Parathyroid adenoma (tissue), 2 donors: ENCODE results near the gene MYOF.
"Not testable (repeated sequence)": the region's sequence is repeated elsewhere in the genome, so short reads cannot be mapped to it uniquely, and the experiment has no call there.

Source experiments
- H2AFZ ChIP-seq: fragments of 300-600 bp; sonication (generic); one replicate; pipeline ENCODE4 v1.7.0; 2017; ENCODE audit warnings: antibody characterized with exemption, mild to moderate bottlenecking
- H3K27ac ChIP-seq: fragments of 300-600 bp; sonication (generic); one replicate; pipeline ENCODE4 v1.7.0; 2017
- H3K27me3 ChIP-seq: fragments of 300-600 bp; sonication (generic); one replicate; pipeline ENCODE4 v1.7.0; 2017; ENCODE audit warnings: low read length; ENCODE audit not compliant: control insufficient read depth, insufficient read depth
- H3K36me3 ChIP-seq: fragments of 300-600 bp; sonication (generic); one replicate; pipeline ENCODE4 v1.7.0; 2017; ENCODE audit warnings: low read length; ENCODE audit not compliant: control insufficient read depth, insufficient read depth
- H3K4me1 ChIP-seq: fragments of 300-600 bp; sonication (generic); one replicate; pipeline ENCODE4 v1.7.0; 2017; ENCODE audit warnings: control low read depth
- H3K4me2 ChIP-seq: fragments of 300-600 bp; sonication (generic); one replicate; pipeline ENCODE4 v1.7.0; 2017; ENCODE audit warnings: low read length
- H3K4me3 ChIP-seq: fragments of 300-600 bp; sonication (generic); one replicate; pipeline ENCODE4 v1.7.0; 2017; ENCODE audit warnings: low read depth, low read length
- H3K79me2 ChIP-seq: fragments of 300-600 bp; sonication (generic); one replicate; pipeline ENCODE4 v1.7.0; 2017; ENCODE audit warnings: control low read depth
- H3K9ac ChIP-seq: fragments of 300-600 bp; sonication (generic); one replicate; pipeline ENCODE4 v1.7.0; 2017; ENCODE audit warnings: mild to moderate bottlenecking
- H3K9me3 ChIP-seq: fragments of 300-600 bp; sonication (generic); one replicate; pipeline ENCODE4 v1.7.0; 2017; ENCODE audit warnings: low read length; ENCODE audit not compliant: control insufficient read depth
- TF ChIP-seq, protein P1 (sequence below): fragments of 300-600 bp; sonication (generic); IDR thresholded peaks from one replicate; pipeline ENCODE4 v1.7.0; 2017; ENCODE audit warnings: antibody characterized with exemption, mild to moderate bottlenecking
- donor health status: primary hyperparathyroidism.

The MYOF gene

DNA sequence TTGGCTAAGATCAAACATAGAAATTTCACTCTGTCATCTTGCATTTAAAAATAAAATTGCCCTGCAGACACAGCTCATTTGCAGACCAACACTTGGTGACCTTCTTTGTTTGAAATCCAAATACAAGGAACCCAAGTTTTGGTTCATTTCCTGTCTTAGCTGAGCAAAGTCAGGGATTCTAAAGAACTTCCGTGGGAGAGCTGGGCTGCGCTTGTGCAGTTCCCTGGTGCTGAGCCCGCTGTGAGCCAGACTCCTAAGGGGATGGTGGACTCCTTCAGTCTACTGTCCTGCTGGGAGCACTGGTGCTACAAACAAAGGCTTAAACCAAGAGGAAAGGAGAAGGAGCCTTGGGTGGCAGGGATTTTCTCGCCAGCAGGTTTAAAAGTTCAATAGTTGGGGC is 60.0 kb downstream of the MYOF start:
- Histone ChIP-seq H3K9ac (no peak overlapping the region), H3K4me2 (no peak overlapping the region), H3K4me3 (no peak overlapping the region), H3K27ac (peak overlapping the region; percentile 69), H3K4me1 (peaks cover 52% of the 10 kb centered on the region), H2AFZ (peak overlapping the region; percentile 17), H3K27me3 (no peaks in the 10 kb centered on the region), H3K9me3 (no peaks in the 10 kb centered on the region), H3K79me2 (no peaks in the 10 kb centered on the region), H3K36me3 (no peaks in the 10 kb centered on the region)
- TF ChIP-seq, protein P1, sequence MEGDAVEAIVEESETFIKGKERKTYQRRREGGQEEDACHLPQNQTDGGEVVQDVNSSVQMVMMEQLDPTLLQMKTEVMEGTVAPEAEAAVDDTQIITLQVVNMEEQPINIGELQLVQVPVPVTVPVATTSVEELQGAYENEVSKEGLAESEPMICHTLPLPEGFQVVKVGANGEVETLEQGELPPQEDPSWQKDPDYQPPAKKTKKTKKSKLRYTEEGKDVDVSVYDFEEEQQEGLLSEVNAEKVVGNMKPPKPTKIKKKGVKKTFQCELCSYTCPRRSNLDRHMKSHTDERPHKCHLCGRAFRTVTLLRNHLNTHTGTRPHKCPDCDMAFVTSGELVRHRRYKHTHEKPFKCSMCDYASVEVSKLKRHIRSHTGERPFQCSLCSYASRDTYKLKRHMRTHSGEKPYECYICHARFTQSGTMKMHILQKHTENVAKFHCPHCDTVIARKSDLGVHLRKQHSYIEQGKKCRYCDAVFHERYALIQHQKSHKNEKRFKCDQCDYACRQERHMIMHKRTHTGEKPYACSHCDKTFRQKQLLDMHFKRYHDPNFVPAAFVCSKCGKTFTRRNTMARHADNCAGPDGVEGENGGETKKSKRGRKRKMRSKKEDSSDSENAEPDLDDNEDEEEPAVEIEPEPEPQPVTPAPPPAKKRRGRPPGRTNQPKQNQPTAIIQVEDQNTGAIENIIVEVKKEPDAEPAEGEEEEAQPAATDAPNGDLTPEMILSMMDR, result no peak

- no peaks in the 10 kb centered on the region for H3K79me2 ChIP-seq
- H3K4me3 ChIP-seq, result no peak overlapping the region
- peak overlapping the region; percentile 17 for H2AFZ ChIP-seq
- H3K4me2 ChIP-seq, result peak overlapping the region; percentile 21
- peak overlapping the region; percentile 69 for H3K27ac ChIP-seq
- H3K4me1 ChIP-seq, result peaks cover 53% of the 10 kb centered on the region
- H3K9ac ChIP-seq, result no peak overlapping the region
- H3K36me3 ChIP-seq, result no peaks in the 10 kb centered on the region
- TF ChIP-seq, protein P1, result no peak
- H3K9me3 ChIP-seq, result no peaks in the 10 kb centered on the region
- H3K27me3 ChIP-seq, result no peaks in the 10 kb centered on the region
These were observed 60.9 kb downstream of the MYOF start for GRCh38 chr10:93420944-93421825.

- no peaks in the 10 kb centered on the region for H3K36me3 ChIP-seq
- no peaks in the 10 kb centered on the region for H3K27me3 ChIP-seq
- no peak overlapping the region for H3K9ac ChIP-seq
- H3K4me2 ChIP-seq, result no peak overlapping the region
- no peaks in the 10 kb centered on the region for H3K79me2 ChIP-seq
- peaks cover 59% of the 10 kb centered on the region for H3K4me1 ChIP-seq
- TF ChIP-seq, protein P1, result no peak
- no peaks in the 10 kb centered on the region for H3K9me3 ChIP-seq
- peak overlapping the region; percentile 69 for H3K27ac ChIP-seq
- peak overlapping the region; percentile 1 for H2AFZ ChIP-seq
- H3K4me3 ChIP-seq, result no peak overlapping the region
These were observed 62.0 kb downstream of the MYOF start for GRCh38 chr10:93420091-93420490.

GRCh38 chr10:93419016-93419415 is 63.1 kb downstream of the MYOF start:
- Histone ChIP-seq H3K4me1 (peaks cover 56% of the 10 kb centered on the region), H2AFZ (peak overlapping the region; percentile 13), H3K27ac (peak overlapping the region; percentile 69)
- not testable (repeated sequence) for H3K79me2 ChIP-seq, H3K27me3 ChIP-seq, H3K9ac ChIP-seq, H3K36me3 ChIP-seq, H3K4me3 ChIP-seq, H3K9me3 ChIP-seq, H3K4me2 ChIP-seq

GRCh38 chr10:93417921-93418320 is 64.2 kb downstream of the MYOF start:
- H3K4me3 ChIP-seq, result no peak overlapping the region
- no peak overlapping the region for H3K4me2 ChIP-seq
- H3K36me3 ChIP-seq, result no peaks in the 10 kb centered on the region
- no peaks in the 10 kb centered on the region for H3K27me3 ChIP-seq
- no peak overlapping the region for H2AFZ ChIP-seq
- no peaks in the 10 kb centered on the region for H3K9me3 ChIP-seq
- H3K4me1 ChIP-seq, result peaks cover 54% of the 10 kb centered on the region
- H3K27ac ChIP-seq, result peak overlapping the region; percentile 43
- TF ChIP-seq, protein P1, result no peak
- no peak overlapping the region for H3K9ac ChIP-seq
- no peaks in the 10 kb centered on the region for H3K79me2 ChIP-seq
